HCT116 (cell line): ENCODE data around the gene LLGL2.

Experiments
- ATF3 ChIP-seq: IDR thresholded peaks from 2 replicates; pipeline ENCODE4 v1.6.1; 2012
- CEBPB ChIP-seq: IDR thresholded peaks from 2 replicates; pipeline ENCODE4 v1.6.1; 2012; ENCODE audit warnings: low read depth
- EZH2 ChIP-seq: fragments of 200-600 bp; sonication (generic); IDR thresholded peaks from 2 replicates; pipeline ENCODE4 v1.6.1; 2017; ENCODE audit warnings: antibody characterized with exemption, mixed run types
- POLR2A ChIP-seq: IDR thresholded peaks from 2 replicates; pipeline ENCODE4 v1.7.0; 2011; ENCODE audit warnings: borderline replicate concordance; ENCODE audit not compliant: insufficient read depth, insufficient read length; ENCODE audit errors: extremely low read depth
- RAD21 ChIP-seq: IDR thresholded peaks from 2 replicates; pipeline ENCODE4 v1.6.1; 2012; ENCODE audit warnings: low read depth, mild to moderate bottlenecking
- YY1 ChIP-seq: IDR thresholded peaks from 2 replicates; pipeline ENCODE4 v1.6.1; 2011; ENCODE audit warnings: low read length, low read depth, moderate library complexity, mild to moderate bottlenecking; ENCODE audit not compliant: insufficient replicate concordance; ENCODE audit errors: extremely low read depth
- TF ChIP-seq, protein P1 (sequence below), 3 experiments: fragments of 200-600 bp in 1 of 3; sonication (generic) in 1 of 3; IDR thresholded peaks in 2 of 3; conservative IDR thresholded peaks in 1 of 3; 2 replicates each; pipeline ENCODE4 v1.5.1; 2012 to 2017; ENCODE audit warnings: low read depth in 2 of 3, low read length in 2 of 3, antibody characterized with exemption in 1 of 3, borderline replicate concordance in 1 of 3, control low read depth in 1 of 3, mild to moderate bottlenecking in 1 of 3, mixed read lengths in 1 of 3, mixed run types in 1 of 3, moderate library complexity in 1 of 3; ENCODE audit not compliant: insufficient read depth in 1 of 3
- TF ChIP-seq, protein P2 (sequence below): IDR thresholded peaks from 2 replicates; pipeline ENCODE4 v1.6.1; 2012

DNA sequence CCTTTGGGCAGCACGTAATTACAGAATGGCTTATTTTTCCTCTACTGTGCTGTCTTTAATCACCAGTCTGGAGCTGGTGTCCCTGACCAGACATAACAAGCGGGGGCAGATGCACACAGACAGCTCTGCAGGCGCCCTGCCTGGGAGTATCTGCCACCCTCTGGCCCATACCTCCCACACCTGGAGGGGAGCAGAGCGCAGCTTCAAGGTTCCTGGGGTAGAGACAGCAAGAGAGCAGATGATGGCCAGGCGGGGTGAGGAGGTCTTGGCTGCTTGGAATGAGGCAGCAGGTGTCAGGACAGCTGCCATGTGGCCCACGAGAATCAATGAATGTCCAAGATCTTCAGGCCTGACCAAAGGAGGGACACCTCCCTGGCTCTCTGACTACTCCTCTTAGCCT, 45.2 kb upstream of the LLGL2 start:
- TF ChIP-seq RAD21 = no peak
- TF ChIP-seq, protein P1, sequence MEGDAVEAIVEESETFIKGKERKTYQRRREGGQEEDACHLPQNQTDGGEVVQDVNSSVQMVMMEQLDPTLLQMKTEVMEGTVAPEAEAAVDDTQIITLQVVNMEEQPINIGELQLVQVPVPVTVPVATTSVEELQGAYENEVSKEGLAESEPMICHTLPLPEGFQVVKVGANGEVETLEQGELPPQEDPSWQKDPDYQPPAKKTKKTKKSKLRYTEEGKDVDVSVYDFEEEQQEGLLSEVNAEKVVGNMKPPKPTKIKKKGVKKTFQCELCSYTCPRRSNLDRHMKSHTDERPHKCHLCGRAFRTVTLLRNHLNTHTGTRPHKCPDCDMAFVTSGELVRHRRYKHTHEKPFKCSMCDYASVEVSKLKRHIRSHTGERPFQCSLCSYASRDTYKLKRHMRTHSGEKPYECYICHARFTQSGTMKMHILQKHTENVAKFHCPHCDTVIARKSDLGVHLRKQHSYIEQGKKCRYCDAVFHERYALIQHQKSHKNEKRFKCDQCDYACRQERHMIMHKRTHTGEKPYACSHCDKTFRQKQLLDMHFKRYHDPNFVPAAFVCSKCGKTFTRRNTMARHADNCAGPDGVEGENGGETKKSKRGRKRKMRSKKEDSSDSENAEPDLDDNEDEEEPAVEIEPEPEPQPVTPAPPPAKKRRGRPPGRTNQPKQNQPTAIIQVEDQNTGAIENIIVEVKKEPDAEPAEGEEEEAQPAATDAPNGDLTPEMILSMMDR (IDR thresholded peaks at IDR 0.05 in 2 of 3, conservative IDR thresholded peaks at IDR 0.05 in 1 of 3; ENCODE audit: borderline replicate concordance in 1 of 3, insufficient read depth in 1 of 3, low read depth in 2 of 3, low read length in 2 of 3) = no peak
- TF ChIP-seq EZH2 = no peak
- TF ChIP-seq POLR2A = no peak
- no peak for TF ChIP-seq ATF3
- no peak for TF ChIP-seq CEBPB
- TF ChIP-seq, protein P2, sequence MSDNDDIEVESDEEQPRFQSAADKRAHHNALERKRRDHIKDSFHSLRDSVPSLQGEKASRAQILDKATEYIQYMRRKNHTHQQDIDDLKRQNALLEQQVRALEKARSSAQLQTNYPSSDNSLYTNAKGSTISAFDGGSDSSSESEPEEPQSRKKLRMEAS = no peak
- no peak for TF ChIP-seq YY1
